HG03432 (cell line): ENCODE measurements around the gene CELA3A.
"Not testable (repeated sequence)": the region's sequence is repeated elsewhere in the genome, so short reads cannot be mapped to it uniquely, and the experiment has no call there.

Source experiments
- ATAC-seq: cut with Tn5 transposase; IDR thresholded peaks from one replicate; pipeline ENCODE4 v1.9.1; 2021; ENCODE audit warnings: mild to moderate bottlenecking, moderate library complexity; ENCODE audit not compliant: unreplicated experiment

CELA3A gene

GRCh38 chr1:22001409-22001808 is at the start of gene CELA3A:
CELA3A (plus strand) TSS chr1:22001657; CDS start chr1:22001675, 18 bp downstream.
- ATAC-seq: no peak

- ATAC-seq: no peak
These were observed 48.5 kb upstream of the CELA3A start for GRCh38 chr1:21952786-21953520.

- ATAC-seq: no peak
These were observed 46.4 kb upstream of the CELA3A start for GRCh38 chr1:21955058-21955457.

GRCh38 chr1:21955501-21956281 is 45.8 kb upstream of the CELA3A start:
- ATAC-seq: no peak

GRCh38 chr1:21956720-21957552 is 44.5 kb upstream of the CELA3A start:
- no peak for ATAC-seq

GRCh38 chr1:21961337-21961736 is 40.1 kb upstream of the CELA3A start:
- ATAC-seq: no peak

- no peak for ATAC-seq
These were observed 39.7 kb upstream of the CELA3A start for GRCh38 chr1:21961799-21962198.

- no peak for ATAC-seq
These were observed 37.8 kb upstream of the CELA3A start for GRCh38 chr1:21963477-21964217.

GRCh38 chr1:21966247-21967000 is 35.0 kb upstream of the CELA3A start:
- no peak for ATAC-seq

GRCh38 chr1:21967216-21967615 is 34.2 kb upstream of the CELA3A start:
- ATAC-seq: not testable (repeated sequence)

- not testable (repeated sequence) for ATAC-seq
These were observed 32.4 kb upstream of the CELA3A start for GRCh38 chr1:21969066-21969465.

- ATAC-seq: not testable (repeated sequence)
These were observed 30.9 kb upstream of the CELA3A start for GRCh38 chr1:21970523-21970922.

- not testable (repeated sequence) for ATAC-seq
These were observed 28.4 kb upstream of the CELA3A start for GRCh38 chr1:21972973-21973441.

- not testable (repeated sequence) for ATAC-seq
These were observed 27.5 kb upstream of the CELA3A start for GRCh38 chr1:21973948-21974347.

- not testable (repeated sequence) for ATAC-seq
These were observed 26.8 kb upstream of the CELA3A start for GRCh38 chr1:21974699-21975098.

- not testable (repeated sequence) for ATAC-seq
These were observed 26.2 kb upstream of the CELA3A start for GRCh38 chr1:21975296-21975695.

GRCh38 chr1:21976703-21977239 is 24.7 kb upstream of the CELA3A start, which contains the start of gene CELA3B:
CELA3B (plus strand) TSS chr1:21977022; CDS start chr1:21977040, 18 bp downstream.
- not testable (repeated sequence) for ATAC-seq

- ATAC-seq: not testable (repeated sequence)
These were observed 23.2 kb upstream of the CELA3A start for GRCh38 chr1:21978209-21978608.
